K562 (cell line): ENCODE measurements around the gene IKZF4. TPM values are rescaled to one million over a fixed set of nuclear protein-coding genes. Genes with fewer than 3 reads are reported as not detected.

Experiments used
- CBX2 ChIP-seq: fragments of 200-600 bp; sonication (generic); IDR thresholded peaks from one replicate; pipeline ENCODE4 v1.6.1; 2012; ENCODE audit warnings: mild to moderate bottlenecking, low read length, inconsistent platforms; ENCODE audit not compliant: insufficient read depth, poor library complexity, severe bottlenecking
- CXXC5 ChIP-seq: fragments of 250-450 bp; sonication (Bioruptor Pico); IDR thresholded peaks from 2 replicates; pipeline ENCODE4 v1.8.0; 2022; ENCODE audit warnings: inconsistent platforms, mild to moderate bottlenecking, moderate library complexity
- ELF1 ChIP-seq: fragments of 200-800 bp; sonication (Bioruptor generic); IDR thresholded peaks from 2 replicates; pipeline ENCODE4 v1.6.1; 2016; ENCODE audit warnings: missing genetic modification characterization, missing compliant biosample characterization
- FOXJ2 ChIP-seq: fragments of 200-800 bp; sonication (Bioruptor generic); IDR thresholded peaks from 2 replicates; pipeline ENCODE4 v1.6.1; 2016; ENCODE audit warnings: missing genetic modification characterization, missing compliant biosample characterization
- HSF4 ChIP-seq: fragments of 250-450 bp; sonication (Bioruptor Pico); IDR thresholded peaks from 2 replicates; pipeline ENCODE4 v2.1.2; 2022; ENCODE audit warnings: mild to moderate bottlenecking, moderate library complexity, borderline replicate concordance
- IRF2 ChIP-seq: sonication (generic); formaldehyde crosslinking; IDR thresholded peaks from 2 replicates; pipeline ENCODE4 v1.8.1; 2022; ENCODE audit warnings: mild to moderate bottlenecking, missing genetic modification reagents
- MEF2D ChIP-seq: conservative IDR thresholded peaks from 2 replicates; pipeline ENCODE4 v1.6.1; 2016; ENCODE audit warnings: low read depth, missing genetic modification characterization, missing compliant biosample characterization
- NBN ChIP-seq: fragments of 450-650 bp; IDR thresholded peaks from 2 replicates; pipeline ENCODE4 v1.6.1; 2016; ENCODE audit warnings: low read depth, mild to moderate bottlenecking
- PREB ChIP-seq: sonication (generic); formaldehyde crosslinking; IDR thresholded peaks from 2 replicates; pipeline ENCODE4 v1.8.1; 2023; ENCODE audit warnings: mild to moderate bottlenecking, missing genetic modification reagents
- SMARCE1 ChIP-seq: fragments of 450-650 bp; IDR thresholded peaks from 2 replicates; pipeline ENCODE4 v1.7.1; 2016; ENCODE audit warnings: mild to moderate bottlenecking
- SNRNP70 ChIP-seq: fragments of 200-400 bp; formaldehyde crosslinking; optimal IDR thresholded peaks from 2 replicates; pipeline ENCODE3; 2017; ENCODE audit warnings: low read depth, low read length
- SPI1 ChIP-seq: IDR thresholded peaks from 2 replicates; pipeline ENCODE4 v1.6.1; 2011; ENCODE audit warnings: low read depth, low read length, control low read depth, borderline replicate concordance
- TRIM24 ChIP-seq, 2 experiments: fragments of 450-650 bp; IDR thresholded peaks; 2 replicates each; pipeline ENCODE4 v1.6.1; 2016
- USF1 ChIP-seq: sonication (generic); formaldehyde crosslinking; IDR thresholded peaks from 2 replicates; pipeline ENCODE4 v1.9.0; 2022; ENCODE audit warnings: mild to moderate bottlenecking, missing genetic modification reagents
- ZBTB2 ChIP-seq: fragments of 450-650 bp; IDR thresholded peaks from 2 replicates; pipeline ENCODE4 v1.6.1; 2016; ENCODE audit warnings: antibody characterized with exemption
- ZC3H11A ChIP-seq: IDR thresholded peaks from 2 replicates; pipeline ENCODE4 v1.6.1; 2012; ENCODE audit warnings: low read depth, low read length, improper control_type of control experiment
- ZC3H4 ChIP-seq: sonication (generic); formaldehyde crosslinking; IDR thresholded peaks from 2 replicates; pipeline ENCODE4 v1.9.0; 2021; ENCODE audit warnings: missing genetic modification reagents, borderline replicate concordance
- ZC3H8 ChIP-seq: fragments of 450-650 bp; IDR thresholded peaks from 2 replicates; pipeline ENCODE4 v1.6.1; 2017
- ZNF347 ChIP-seq: fragments of 450-650 bp; formaldehyde crosslinking; IDR thresholded peaks from 2 replicates; pipeline ENCODE4 v1.4.0; 2020; ENCODE audit warnings: low read depth, mild to moderate bottlenecking, moderate library complexity
- ZNF384 ChIP-seq: IDR thresholded peaks from 2 replicates; pipeline ENCODE4 v1.6.1; 2012; ENCODE audit warnings: low read depth, low read length, improper control_type of control experiment
- ZNF431 ChIP-seq: sonication (generic); formaldehyde crosslinking; IDR thresholded peaks from 2 replicates; pipeline ENCODE4 v1.8.0; 2022; ENCODE audit warnings: mild to moderate bottlenecking, missing genetic modification reagents
- ZNF449 ChIP-seq: fragments of 250-450 bp; sonication (Bioruptor Pico); IDR thresholded peaks from 2 replicates; pipeline ENCODE4 v1.8.0; 2022; ENCODE audit warnings: moderate library complexity, mild to moderate bottlenecking, inconsistent platforms
- ZNF655 ChIP-seq: fragments of 250-450 bp; sonication (Bioruptor Pico); IDR thresholded peaks from 2 replicates; pipeline ENCODE4 v1.5.0; 2021
- polyA plus RNA-seq, 8 experiments: library from polyadenylated mRNA; depleted of rRNA in 4 of 8; stranded (reverse) in 5 of 8; unstranded in 3 of 8; fragments of >200 nt; fragmentation: Nextera tagmentation in 2 of 8; fragmentation: Illumina TruSeq in 1 of 8; extraction: Ambion mirVana in 2 of 8; extraction: Trizol in 1 of 8; gene quantifications; 2 replicates each; pipeline versions ENCODE4 v1.2.1 to v1.2.3, GENCODE V29; 2011 to 2014; ENCODE audit warnings: inconsistent platforms in 1 of 8, missing spikeins in 1 of 8
- total RNA-seq, 7 experiments: library from RNA; depleted of rRNA in 6 of 7; stranded (reverse); fragments of >200 nt in 6 of 7; fragmentation: Illumina TruSeq in 2 of 7; extraction: Trizol in 2 of 7; gene quantifications; 2 replicates each; pipeline versions ENCODE4 v1.2.1 to v1.2.3, GENCODE V29; 2011 to 2021; ENCODE audit warnings: low replicate concordance in 1 of 7

IKZF4 gene
- total and polyA plus RNA-seq, 9 of the 15 experiments (the other 6 are each of a cell fraction or from before 2014, with no cell fraction given), result 1.9 to 16.3 (median 3.6) TPM

- TF ChIP-seq MEF2D (tag), result peak; percentile 74; the same call in 1 of the 2 replicates
- TF ChIP-seq ELF1 (tag), result peak; percentile 98
- peak; percentile 89 for TF ChIP-seq ZBTB2
- no peak for TF ChIP-seq ZNF431 (CRISPR knock-in tag)
- TF ChIP-seq CBX2, result no peak
- TF ChIP-seq FOXJ2 (tag), result peak; percentile 78; the same call in 1 of the 2 replicates
- TF ChIP-seq ZNF347 (CRISPR knock-in tag), result no peak
- no peak for TF ChIP-seq ZC3H4 (CRISPR knock-in tag)
- TF ChIP-seq CXXC5 (CRISPR knock-in tag), result peak; percentile 99
- TF ChIP-seq SPI1, result peak; percentile 63; the same call in 1 of the 2 replicates
- no peak for TF ChIP-seq PREB (CRISPR knock-in tag)
- no peak for TF ChIP-seq SNRNP70
- TF ChIP-seq ZNF655 (CRISPR knock-in tag), result no peak
- TF ChIP-seq NBN, result peak; percentile 92
- no peak for TF ChIP-seq USF1 (CRISPR knock-in tag)
- no peak for TF ChIP-seq ZNF449 (CRISPR knock-in tag)
- TF ChIP-seq HSF4 (CRISPR knock-in tag), result no peak
- peak; percentile 18; the same call in 1 of the 2 replicates for TF ChIP-seq ZC3H11A
- peak in 1 of 2 experiments; percentile 72; a peak in 1 of 4 replicates for TF ChIP-seq TRIM24 (IDR thresholded peaks at IDR 0.05)
- TF ChIP-seq SMARCE1, result no peak
- peak; percentile 91 for TF ChIP-seq ZC3H8
- no peak for TF ChIP-seq IRF2
- no peak for TF ChIP-seq ZNF384
Measured at GRCh38 chr12:56041552-56042429, 20.9 kb downstream of the IKZF4 start, which contains the start of gene RPS26 (continued).
